Mucosa of rectum (tissue), 2 donors: Measurements from ENCODE around the gene NR2F1-AS1.

Source experiments
- H3K27ac ChIP-seq, 2 donors: one replicate each; pipeline ENCODE4 v1.7.0; 2013; ENCODE audit warnings: inconsistent platforms in 2 of 2, low read depth in 2 of 2, low read length in 2 of 2
- H3K27me3 ChIP-seq, 2 donors: one replicate each; pipeline ENCODE4 v1.7.0; 2013; ENCODE audit warnings: low read length in 2 of 2; ENCODE audit not compliant: control insufficient read depth in 2 of 2, insufficient read depth in 2 of 2
- H3K36me3 ChIP-seq, 2 donors: one replicate each; pipeline ENCODE4 v1.7.0; 2013; ENCODE audit warnings: low read length in 2 of 2; ENCODE audit not compliant: control insufficient read depth in 2 of 2, insufficient read depth in 2 of 2
- H3K4me1 ChIP-seq, 2 donors: one replicate each; pipeline ENCODE4 v1.7.0; 2013; ENCODE audit warnings: low read length in 2 of 2, mild to moderate bottlenecking in 1 of 2; ENCODE audit not compliant: control insufficient read depth in 2 of 2, insufficient read depth in 2 of 2
- H3K4me3 ChIP-seq, 2 donors: one replicate each; pipeline ENCODE4 v1.7.0; 2013; ENCODE audit warnings: low read length in 2 of 2
- H3K9ac ChIP-seq, 2 donors: one replicate each; pipeline ENCODE4 v1.7.0; 2013; ENCODE audit warnings: low read length in 2 of 2, low read depth in 1 of 2, mild to moderate bottlenecking in 1 of 2
- H3K9me3 ChIP-seq, 2 donors: one replicate each; pipeline ENCODE4 v1.7.0; 2013; ENCODE audit warnings: low read length in 2 of 2; ENCODE audit not compliant: control insufficient read depth in 2 of 2
- donor health status: healthy.
- donor health status: Normal muscosa, but diverticular disease.

NR2F1-AS1 gene

GRCh38 chr5:93409691-93410090, 171.3 kb downstream of the NR2F1-AS1 start:
- H3K9ac ChIP-seq, result no peak overlapping the region
- H3K36me3 ChIP-seq, result no peaks in the 10 kb centered on the region
- H3K27me3 ChIP-seq, result no peaks in the 10 kb centered on the region

GRCh38 chr5:93407454-93407853, 173.6 kb downstream of the NR2F1-AS1 start:
- Histone ChIP-seq H3K4me3 (no peak overlapping the region), H3K27ac (no peak overlapping the region), H3K4me1 (no peaks in the 10 kb centered on the region), H3K36me3 (no peaks in the 10 kb centered on the region), H3K9me3 (no peaks in the 10 kb centered on the region), H3K9ac (no peak overlapping the region), H3K27me3 (no peaks in the 10 kb centered on the region)

More at GRCh38 chr5:93409691-93410090, 171.3 kb downstream of the NR2F1-AS1 start:
- Histone ChIP-seq H3K4me1 (no peaks in the 10 kb centered on the region), H3K4me3 (no peak overlapping the region), H3K27ac (no peak overlapping the region), H3K9me3 (no peaks in the 10 kb centered on the region)

- H3K9ac ChIP-seq, result no peak overlapping the region
- no peak overlapping the region for H3K4me3 ChIP-seq
- no peaks in the 10 kb centered on the region for H3K9me3 ChIP-seq
- no peak overlapping the region for H3K27ac ChIP-seq
- no peaks in the 10 kb centered on the region for H3K4me1 ChIP-seq
- H3K36me3 ChIP-seq, result no peaks in the 10 kb centered on the region
- H3K27me3 ChIP-seq, result no peaks in the 10 kb centered on the region
Measured at GRCh38 chr5:93406971-93407401, 174.0 kb downstream of the NR2F1-AS1 start.

GRCh38 chr5:93404246-93404645, 176.8 kb downstream of the NR2F1-AS1 start:
- Histone ChIP-seq H3K9ac (no peak overlapping the region), H3K9me3 (no peaks in the 10 kb centered on the region), H3K4me1 (no peaks in the 10 kb centered on the region), H3K36me3 (no peaks in the 10 kb centered on the region), H3K27ac (no peak overlapping the region), H3K4me3 (no peak overlapping the region), H3K27me3 (no peaks in the 10 kb centered on the region)

GRCh38 chr5:93403141-93403928, 177.7 kb downstream of the NR2F1-AS1 start:
- no peak overlapping the region for H3K27ac ChIP-seq
- no peaks in the 10 kb centered on the region for H3K9me3 ChIP-seq
- no peak overlapping the region for H3K9ac ChIP-seq
- H3K4me3 ChIP-seq, result no peak overlapping the region
- no peaks in the 10 kb centered on the region for H3K36me3 ChIP-seq
- H3K4me1 ChIP-seq, result no peaks in the 10 kb centered on the region
- no peaks in the 10 kb centered on the region for H3K27me3 ChIP-seq

GRCh38 chr5:93402451-93402850, 178.6 kb downstream of the NR2F1-AS1 start:
- no peak overlapping the region for H3K4me3 ChIP-seq
- H3K27me3 ChIP-seq, result no peaks in the 10 kb centered on the region
- no peak overlapping the region for H3K27ac ChIP-seq
- H3K9me3 ChIP-seq, result no peaks in the 10 kb centered on the region
- H3K36me3 ChIP-seq, result no peaks in the 10 kb centered on the region
- H3K4me1 ChIP-seq, result no peaks in the 10 kb centered on the region
- no peak overlapping the region for H3K9ac ChIP-seq

- no peaks in the 10 kb centered on the region for H3K36me3 ChIP-seq
- no peaks in the 10 kb centered on the region for H3K27me3 ChIP-seq
- H3K9me3 ChIP-seq, result no peaks in the 10 kb centered on the region
- no peak overlapping the region for H3K4me3 ChIP-seq
- no peak overlapping the region for H3K9ac ChIP-seq
- no peaks in the 10 kb centered on the region for H3K4me1 ChIP-seq
- no peak overlapping the region for H3K27ac ChIP-seq
Measured at GRCh38 chr5:93401634-93402213, 179.3 kb downstream of the NR2F1-AS1 start.

- H3K4me3 ChIP-seq, result no peak overlapping the region
- H3K36me3 ChIP-seq, result no peaks in the 10 kb centered on the region
- no peaks in the 10 kb centered on the region for H3K9me3 ChIP-seq
- H3K27me3 ChIP-seq, result no peaks in the 10 kb centered on the region
- H3K9ac ChIP-seq, result no peak overlapping the region
- no peak overlapping the region for H3K27ac ChIP-seq
- H3K4me1 ChIP-seq, result no peaks in the 10 kb centered on the region
Measured at GRCh38 chr5:93399675-93400074, 181.3 kb downstream of the NR2F1-AS1 start.

- no peaks in the 10 kb centered on the region for H3K27me3 ChIP-seq
- no peak overlapping the region for H3K27ac ChIP-seq
Measured at GRCh38 chr5:93395971-93396379, 185.0 kb downstream of the NR2F1-AS1 start.

GRCh38 chr5:93395010-93395409, 186.0 kb downstream of the NR2F1-AS1 start:
- Histone ChIP-seq H3K27ac (no peak overlapping the region), H3K4me1 (no peaks in the 10 kb centered on the region), H3K4me3 (no peak overlapping the region), H3K36me3 (no peaks in the 10 kb centered on the region), H3K27me3 (no peaks in the 10 kb centered on the region), H3K9me3 (no peaks in the 10 kb centered on the region), H3K9ac (no peak overlapping the region)

More at GRCh38 chr5:93395971-93396379, 185.0 kb downstream of the NR2F1-AS1 start:
- H3K36me3 ChIP-seq, result no peaks in the 10 kb centered on the region
- no peaks in the 10 kb centered on the region for H3K4me1 ChIP-seq
- H3K9ac ChIP-seq, result no peak overlapping the region
- no peak overlapping the region for H3K4me3 ChIP-seq
- H3K9me3 ChIP-seq, result no peaks in the 10 kb centered on the region
